ENCODE results near the gene RAB20. TPM values are rescaled to one million over a fixed set of nuclear protein-coding genes. Genes with fewer than 3 reads are reported as not detected.

The RAB20 gene
- total RNA-seq, 1 experiment from 2014 or later: 0.75 TPM

- in situ Hi-C loops (cut with HindIII; ENCODE audit: low sequenced_read_pairs): no loop called here
- no peak for DNase-seq (ENCODE audit: low spot score)
Observed at GRCh38 chr13:110480161-110480560, 81.4 kb downstream of the RAB20 start.

GRCh38 chr13:110479648-110480047 is 81.9 kb downstream of the RAB20 start:
- DNase-seq (ENCODE audit: low spot score): no peak
- in situ Hi-C loops (cut with HindIII; ENCODE audit: low sequenced_read_pairs): no loop called here

- DNase-seq (ENCODE audit: low spot score): no peak
- in situ Hi-C loops (cut with HindIII; ENCODE audit: low sequenced_read_pairs): no loop called here
Observed at GRCh38 chr13:110479215-110479545, 82.3 kb downstream of the RAB20 start.

GRCh38 chr13:110478405-110479214 is 82.9 kb downstream of the RAB20 start:
- in situ Hi-C loops (cut with HindIII; ENCODE audit: low sequenced_read_pairs): no loop called here
- no peak for DNase-seq (ENCODE audit: low spot score)

GRCh38 chr13:110477706-110478245 is 83.7 kb downstream of the RAB20 start:
- in situ Hi-C loops (cut with HindIII; ENCODE audit: low sequenced_read_pairs): no loop called here
- no peak for DNase-seq (ENCODE audit: low spot score)

GRCh38 chr13:110476220-110476617 is 85.3 kb downstream of the RAB20 start:
- in situ Hi-C loops (cut with HindIII; ENCODE audit: low sequenced_read_pairs): no loop called here
- DNase-seq (ENCODE audit: low spot score): no peak

GRCh38 chr13:110475550-110476219 is 85.8 kb downstream of the RAB20 start:
- in situ Hi-C loops (cut with HindIII; ENCODE audit: low sequenced_read_pairs): no loop called here
- no peak for DNase-seq (ENCODE audit: low spot score)

GRCh38 chr13:110475117-110475516 is 86.4 kb downstream of the RAB20 start:
- DNase-seq (ENCODE audit: low spot score): no peak
- in situ Hi-C loops (cut with HindIII; ENCODE audit: low sequenced_read_pairs): no loop called here

- in situ Hi-C loops (cut with HindIII; ENCODE audit: low sequenced_read_pairs): no loop called here
- no peak for DNase-seq (ENCODE audit: low spot score)
Observed at GRCh38 chr13:110474713-110475112, 86.8 kb downstream of the RAB20 start.

Other genes with a start within 250 kb of the RAB20 start
- gene NAXD, start 53.8 kb upstream of the RAB20 start, total RNA-seq (2014; rRNA removed; shearing (Covaris generic)): 22.8 and 23.1 TPM in 2 replicates
- 91.1 and 97.3 TPM in 2 replicates for gene CARS2, start 144.4 kb upstream of the RAB20 start, total RNA-seq (2014; rRNA removed; shearing (Covaris generic))
- 25.1 and 31.4 TPM in 2 replicates for gene ING1, start 152.0 kb upstream of the RAB20 start, total RNA-seq (2014; rRNA removed; shearing (Covaris generic))